Uterus (tissue), 4 donors: Measurements from ENCODE around the gene MYBBP1A. TPM values are rescaled to one million over a fixed set of nuclear protein-coding genes. Genes with fewer than 3 reads are reported as not detected.
"Not testable (repeated sequence)": the region's sequence is repeated elsewhere in the genome, so short reads cannot be mapped to it uniquely, and the experiment has no call there.

Source experiments
- DNase-seq, 2 donors: peaks; one replicate each; pipeline ENCODE4 v3.0.0-alpha.2; 2019 to 2020
- H3K27ac ChIP-seq, 2 donors: fragments of 200-600 bp; sonication (generic); 1 replicate in 1 of 2; 2 replicates in 1 of 2; pipeline ENCODE4 v1.5.1; 2016 to 2018
- H3K27me3 ChIP-seq, 2 donors: fragments of 200-600 bp; sonication (generic); one replicate each; pipeline ENCODE4 v1.5.1; 2018 to 2019; ENCODE audit warnings: control low read depth in 1 of 2
- H3K36me3 ChIP-seq, 2 donors: fragments of 200-600 bp; sonication (generic); one replicate each; pipeline ENCODE4 v1.5.1; 2019; ENCODE audit warnings: control low read depth in 1 of 2
- H3K4me1 ChIP-seq, 2 donors: fragments of 200-600 bp; sonication (generic); one replicate each; pipeline ENCODE4 v1.5.1; 2018 to 2019; ENCODE audit warnings: control low read depth in 1 of 2
- H3K4me3 ChIP-seq, 2 donors: fragments of 200-600 bp; sonication (generic); 1 replicate in 1 of 2; 2 replicates in 1 of 2; pipeline ENCODE4 v1.5.1; 2018 to 2019; ENCODE audit warnings: mild to moderate bottlenecking in 1 of 2
- H3K9me3 ChIP-seq, 2 donors: fragments of 200-600 bp; sonication (generic); one replicate each; pipeline ENCODE4 v1.5.1; 2019; ENCODE audit warnings: control low read depth in 1 of 2
- POLR2A ChIP-seq, 2 donors: fragments of 450-650 bp; IDR thresholded peaks; one replicate each; pipeline ENCODE4 v1.6.1; 2016; ENCODE audit warnings: antibody characterized with exemption in 2 of 2, mild to moderate bottlenecking in 1 of 2, moderate library complexity in 1 of 2
- intact Hi-C: fragments of 100-400 bp; cut with DNase I; formaldehyde crosslinking; loops from one replicate; pipeline ENCODE4 v1.15.1; 2023; ENCODE audit warnings: low total_unique reads
- total RNA-seq, 4 donors: library from RNA; depleted of rRNA in 3 of 4; stranded (reverse); fragments of >200 nt in 3 of 4; gene quantifications; one replicate each; pipeline versions ENCODE4 v1.1.0 to v1.2.4, GENCODE V29; 2014 to 2023
- TF ChIP-seq, protein P1 (sequence below), 4 experiments: fragments of 200-600 bp in 2 of 4; fragments of 450-650 bp in 2 of 4; sonication (generic) in 2 of 4; IDR thresholded peaks; one replicate each; pipeline ENCODE4 v1.5.1; 2016 to 2019; ENCODE audit warnings: antibody characterized with exemption in 4 of 4, mild to moderate bottlenecking in 2 of 4, moderate library complexity in 1 of 4
- donor health status: DM: yes; HTN: yes; CAD: no.

Gene MYBBP1A
- total RNA-seq, 4 donors from 2014 or later, result 10.9 to 64.7 (median 25.2) TPM

- Histone ChIP-seq H3K27me3 (no peaks in the 10 kb centered on the region), H3K27ac (no peak overlapping the region), H3K4me3 (no peak overlapping the region), H3K36me3 (no peaks in the 10 kb centered on the region), H3K9me3 (no peaks in the 10 kb centered on the region), H3K4me1 (no peaks in the 10 kb centered on the region)
- no peak for DNase-seq
- TF ChIP-seq, protein P1, sequence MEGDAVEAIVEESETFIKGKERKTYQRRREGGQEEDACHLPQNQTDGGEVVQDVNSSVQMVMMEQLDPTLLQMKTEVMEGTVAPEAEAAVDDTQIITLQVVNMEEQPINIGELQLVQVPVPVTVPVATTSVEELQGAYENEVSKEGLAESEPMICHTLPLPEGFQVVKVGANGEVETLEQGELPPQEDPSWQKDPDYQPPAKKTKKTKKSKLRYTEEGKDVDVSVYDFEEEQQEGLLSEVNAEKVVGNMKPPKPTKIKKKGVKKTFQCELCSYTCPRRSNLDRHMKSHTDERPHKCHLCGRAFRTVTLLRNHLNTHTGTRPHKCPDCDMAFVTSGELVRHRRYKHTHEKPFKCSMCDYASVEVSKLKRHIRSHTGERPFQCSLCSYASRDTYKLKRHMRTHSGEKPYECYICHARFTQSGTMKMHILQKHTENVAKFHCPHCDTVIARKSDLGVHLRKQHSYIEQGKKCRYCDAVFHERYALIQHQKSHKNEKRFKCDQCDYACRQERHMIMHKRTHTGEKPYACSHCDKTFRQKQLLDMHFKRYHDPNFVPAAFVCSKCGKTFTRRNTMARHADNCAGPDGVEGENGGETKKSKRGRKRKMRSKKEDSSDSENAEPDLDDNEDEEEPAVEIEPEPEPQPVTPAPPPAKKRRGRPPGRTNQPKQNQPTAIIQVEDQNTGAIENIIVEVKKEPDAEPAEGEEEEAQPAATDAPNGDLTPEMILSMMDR (IDR thresholded peaks at IDR 0.05), result no peak
- TF ChIP-seq POLR2A (IDR thresholded peaks at IDR 0.05), result no peak
- intact Hi-C loops, result no loop called here
Observed at GRCh38 chr17:4592240-4593005, 37.2 kb upstream of the MYBBP1A start.

- no peaks in the 10 kb centered on the region for H3K36me3 ChIP-seq
- DNase-seq, result no peak
- H3K4me3 ChIP-seq, result no peak overlapping the region
- TF ChIP-seq, protein P1 (IDR thresholded peaks at IDR 0.05), result no peak
- no peak for TF ChIP-seq POLR2A (IDR thresholded peaks at IDR 0.05)
- intact Hi-C loops, result no loop called here
- no peaks in the 10 kb centered on the region for H3K9me3 ChIP-seq
- H3K27ac ChIP-seq, result no peak overlapping the region
- no peaks in the 10 kb centered on the region for H3K4me1 ChIP-seq
- no peaks in the 10 kb centered on the region for H3K27me3 ChIP-seq
Observed at GRCh38 chr17:4591529-4591928, 36.3 kb upstream of the MYBBP1A start.

DNA sequence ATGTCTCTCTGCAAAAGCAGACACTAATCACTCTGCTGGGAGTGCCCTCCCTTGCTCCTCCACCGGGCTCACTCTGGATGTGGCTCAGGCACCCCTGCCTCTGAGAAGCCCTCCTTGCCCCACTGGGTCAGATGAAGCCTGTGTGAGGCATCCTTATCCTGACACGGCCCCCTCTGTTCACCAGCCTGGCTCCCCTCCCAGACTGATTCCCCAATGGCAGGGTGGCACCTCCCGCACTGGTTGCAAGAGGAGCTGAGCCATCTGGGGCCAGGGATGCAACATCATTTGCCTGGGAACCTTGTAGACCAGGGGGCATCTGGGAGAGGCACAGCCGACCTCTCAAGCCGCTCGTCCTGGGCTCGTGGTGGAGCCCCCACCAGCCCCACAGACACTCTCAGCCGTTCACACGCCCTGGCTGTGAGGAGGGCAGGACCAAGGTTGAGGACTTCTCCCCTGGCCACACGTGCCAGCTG, 35.8 kb upstream of the MYBBP1A start:
- no peak overlapping the region for H3K27ac ChIP-seq
- intact Hi-C loops, result no loop called here
- H3K36me3 ChIP-seq, result no peaks in the 10 kb centered on the region
- no peaks in the 10 kb centered on the region for H3K27me3 ChIP-seq
- H3K4me1 ChIP-seq, result no peaks in the 10 kb centered on the region
- TF ChIP-seq, protein P1 (IDR thresholded peaks at IDR 0.05), result no peak
- TF ChIP-seq POLR2A (IDR thresholded peaks at IDR 0.05), result no peak
- DNase-seq, result no peak
- no peaks in the 10 kb centered on the region for H3K9me3 ChIP-seq
- no peak overlapping the region for H3K4me3 ChIP-seq

GRCh38 chr17:4590042-4590441, 34.9 kb upstream of the MYBBP1A start:
- DNase-seq, intact Hi-C loops, H3K27me3 ChIP-seq, H3K36me3 ChIP-seq, H3K4me1 ChIP-seq, H3K9me3 ChIP-seq, H3K27ac ChIP-seq, H3K4me3 ChIP-seq: not testable (repeated sequence)

DNA sequence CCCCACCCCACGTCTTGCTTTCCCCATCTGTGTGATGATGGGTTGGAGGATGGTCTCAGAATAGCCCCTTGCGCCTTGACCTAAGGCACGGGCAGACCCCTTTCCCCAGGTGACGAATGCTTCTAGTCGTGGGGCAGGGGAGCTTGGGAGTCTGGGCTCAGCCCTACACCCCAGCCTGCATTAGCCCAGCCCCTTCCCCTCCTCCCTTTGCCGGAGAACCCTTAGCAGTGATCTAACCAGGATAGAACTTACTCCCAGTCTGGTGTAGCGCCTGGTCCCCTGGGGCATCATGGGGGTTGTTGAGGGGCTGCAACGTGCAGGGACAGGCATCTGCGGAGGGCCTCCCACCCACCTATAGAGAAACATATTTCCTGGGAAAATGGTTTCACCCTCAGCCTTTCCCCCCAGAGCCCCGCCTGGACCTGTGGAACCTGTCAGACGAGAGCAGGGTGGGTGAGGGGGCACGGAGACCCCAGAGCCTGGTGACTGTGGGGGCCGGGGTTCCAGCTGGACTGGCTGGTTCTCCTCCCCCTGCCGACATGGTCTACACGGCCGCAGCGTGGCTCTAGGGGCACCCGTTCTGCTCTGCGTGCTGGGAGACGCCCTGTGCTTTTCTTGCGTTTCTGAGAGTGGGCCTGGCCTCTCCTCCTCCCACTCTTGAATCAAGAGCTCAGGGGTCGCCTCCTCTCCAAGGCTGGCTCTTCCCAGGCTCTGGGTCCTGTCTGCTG, 33.9 kb upstream of the MYBBP1A start:
- Histone ChIP-seq H3K27me3 (no peaks in the 10 kb centered on the region), H3K27ac (no peak overlapping the region)
- DNase-seq, result no peak

More for the DNA sequence above, 33.9 kb upstream of the MYBBP1A start:
- Histone ChIP-seq H3K4me3 (no peak overlapping the region), H3K36me3 (no peaks in the 10 kb centered on the region), H3K4me1 (peaks cover 0 to 8% of the 10 kb centered on the region in 2 donors), H3K9me3 (no peaks in the 10 kb centered on the region)
- TF ChIP-seq, protein P1 (IDR thresholded peaks at IDR 0.05), result no peak
- TF ChIP-seq POLR2A (IDR thresholded peaks at IDR 0.05), result no peak
- intact Hi-C loops, result no loop called here
